CD14-positive monocyte (primary cell): ENCODE results near the gene LYSMD1. TPM values are rescaled to one million over a fixed set of nuclear protein-coding genes. Genes with fewer than 3 reads are reported as not detected.

Source experiments
- DNase-seq, 3 donors: peaks; one replicate each; pipeline ENCODE4 v3.0.0-alpha.2; 2011 to 2022
- H2AFZ ChIP-seq: 2 replicates; pipeline ENCODE4 v1.6.0; 2012; ENCODE audit warnings: mild to moderate bottlenecking, low read depth, low read length, inconsistent platforms; ENCODE audit not compliant: insufficient read depth, poor library complexity, severe bottlenecking
- H3K27ac ChIP-seq, 2 donors: 1 replicate in 1 of 2; 2 replicates in 1 of 2; pipeline ENCODE4 v1.5.1; 2012 to 2013; ENCODE audit warnings: low read length in 2 of 2, control low read depth in 1 of 2, inconsistent platforms in 1 of 2, low read depth in 1 of 2, mild to moderate bottlenecking in 1 of 2
- H3K27me3 ChIP-seq, 2 donors: one replicate each; pipeline versions ENCODE4 v1.6.0 to v1.6.1; 2011 to 2013; ENCODE audit warnings: low read length in 2 of 2; ENCODE audit not compliant: control insufficient read depth in 2 of 2, insufficient read depth in 2 of 2
- H3K36me3 ChIP-seq, 2 donors: replicated peaks in 1 of 2; 1 replicate in 1 of 2; 2 replicates in 1 of 2; pipeline versions ENCODE4 v1.5.1 to v1.6.1; 2012 to 2013; ENCODE audit warnings: low read length in 2 of 2, control low read depth in 1 of 2, inconsistent platforms in 1 of 2, mild to moderate bottlenecking in 1 of 2; ENCODE audit not compliant: insufficient read depth in 2 of 2, control insufficient read depth in 1 of 2
- H3K4me1 ChIP-seq, 2 donors: 1 replicate in 1 of 2; 2 replicates in 1 of 2; pipeline versions ENCODE4 v1.5.1 to v1.6.1; 2012 to 2013; ENCODE audit warnings: low read length in 2 of 2, control low read depth in 1 of 2, inconsistent platforms in 1 of 2, mild to moderate bottlenecking in 1 of 2, moderate library complexity in 1 of 2; ENCODE audit not compliant: insufficient read depth in 2 of 2, control insufficient read depth in 1 of 2
- H3K4me2 ChIP-seq: replicated peaks from 2 replicates; pipeline ENCODE3; 2012; ENCODE audit warnings: low read length, moderate library complexity, mild to moderate bottlenecking; ENCODE audit not compliant: poor library complexity, severe bottlenecking; ENCODE audit errors: extremely low read depth
- H3K4me3 ChIP-seq, 3 experiments: fragments of 200-600 bp in 1 of 3; sonication (generic) in 1 of 3; replicated peaks in 1 of 3; 1 replicate in 2 of 3; 2 replicates in 1 of 3; pipeline ENCODE4 v1.5.1; 2011 to 2013; ENCODE audit warnings: low read length in 3 of 3, mild to moderate bottlenecking in 3 of 3, control low read depth in 2 of 3, low read depth in 2 of 3, inconsistent platforms in 1 of 3, moderate library complexity in 1 of 3
- H3K79me2 ChIP-seq: 2 replicates; pipeline ENCODE4 v1.6.0; 2012; ENCODE audit warnings: mild to moderate bottlenecking, control low read depth, inconsistent platforms, low read length, moderate library complexity; ENCODE audit not compliant: insufficient read depth
- H3K9ac ChIP-seq: 2 replicates; pipeline ENCODE4 v1.6.0; 2017; ENCODE audit warnings: low read length, mild to moderate bottlenecking; ENCODE audit not compliant: insufficient read depth, poor library complexity, severe bottlenecking
- H3K9me3 ChIP-seq, 2 donors: replicated peaks in 1 of 2; 1 replicate in 1 of 2; 2 replicates in 1 of 2; pipeline versions ENCODE4 v1.5.1 to v1.6.1; 2012 to 2013; ENCODE audit warnings: low read length in 2 of 2, control low read depth in 1 of 2; ENCODE audit not compliant: control insufficient read depth in 1 of 2, insufficient read depth in 1 of 2
- H4K20me1 ChIP-seq: 2 replicates; pipeline ENCODE4 v1.6.0; 2012; ENCODE audit warnings: mild to moderate bottlenecking, low read length, control low read depth, moderate library complexity; ENCODE audit not compliant: insufficient read depth
- H3K27ac Mint-ChIP-seq, 7 donors: one replicate each; pipeline ENCODE4 v1.8.0; 2020; ENCODE audit warnings: mild to moderate bottlenecking in 7 of 7, mixed read lengths in 7 of 7, moderate library complexity in 6 of 7, inconsistent platforms in 2 of 7
- H3K27me3 Mint-ChIP-seq, 3 donors: one replicate each; pipeline ENCODE4 v1.8.0; 2021 to 2022; ENCODE audit warnings: low read depth in 3 of 3, mild to moderate bottlenecking in 3 of 3, mixed read lengths in 3 of 3, moderate library complexity in 3 of 3, inconsistent platforms in 1 of 3
- H3K36me3 Mint-ChIP-seq, 2 donors: one replicate each; pipeline ENCODE4 v1.8.0; 2020; ENCODE audit warnings: mixed read lengths in 2 of 2, inconsistent platforms in 1 of 2, mild to moderate bottlenecking in 1 of 2
- H3K4me1 Mint-ChIP-seq: one replicate; pipeline ENCODE4 v1.8.0; 2020; ENCODE audit warnings: mild to moderate bottlenecking, mixed read lengths
- H3K4me3 Mint-ChIP-seq, 2 donors: one replicate each; pipeline ENCODE4 v1.8.0; 2020; ENCODE audit warnings: mild to moderate bottlenecking in 2 of 2, mixed read lengths in 2 of 2, moderate library complexity in 1 of 2
- H3K9me3 Mint-ChIP-seq, 7 donors: one replicate each; pipeline ENCODE4 v1.8.0; 2020 to 2022; ENCODE audit warnings: mixed read lengths in 7 of 7, mild to moderate bottlenecking in 6 of 7, moderate library complexity in 6 of 7, inconsistent platforms in 2 of 7
- WGBS: methylation state at CpG from one replicate; pipeline ENCODE4 v1.1.5; 2013; ENCODE audit warnings: missing lambda C conversion rate; ENCODE audit not compliant: insufficient coverage; 5-methylcytosine and 5-hydroxymethylcytosine counted together
- intact Hi-C, 2 donors: fragments of 100-400 bp; cut with micrococcal nuclease; formaldehyde crosslinking; loops; one replicate each; pipeline versions ENCODE4 v1.15.0 to v1.15.1; 2023
- polyA plus RNA-seq, 3 donors: library from polyadenylated mRNA; depleted of rRNA in 1 of 3; unstranded in 2 of 3; stranded (reverse) in 1 of 3; fragments of 300-500 nt in 2 of 3; fragments of >200 nt in 1 of 3; fragmentation: Illumina TruSeq in 2 of 3; gene quantifications; 1 replicate in 2 of 3; 2 replicates in 1 of 3; pipeline ENCODE4 v1.2.3, GENCODE V29; 2012 to 2021
- TF ChIP-seq, protein P1 (sequence below): fragments of 200-600 bp; IDR thresholded peaks from one replicate; pipeline ENCODE4 v1.8.0; 2022; ENCODE audit warnings: antibody characterized with exemption, mild to moderate bottlenecking

LYSMD1 gene
- polyA plus RNA-seq, 3 donors = 0.16 to 0.24 TPM; not detected in 1

DNA sequence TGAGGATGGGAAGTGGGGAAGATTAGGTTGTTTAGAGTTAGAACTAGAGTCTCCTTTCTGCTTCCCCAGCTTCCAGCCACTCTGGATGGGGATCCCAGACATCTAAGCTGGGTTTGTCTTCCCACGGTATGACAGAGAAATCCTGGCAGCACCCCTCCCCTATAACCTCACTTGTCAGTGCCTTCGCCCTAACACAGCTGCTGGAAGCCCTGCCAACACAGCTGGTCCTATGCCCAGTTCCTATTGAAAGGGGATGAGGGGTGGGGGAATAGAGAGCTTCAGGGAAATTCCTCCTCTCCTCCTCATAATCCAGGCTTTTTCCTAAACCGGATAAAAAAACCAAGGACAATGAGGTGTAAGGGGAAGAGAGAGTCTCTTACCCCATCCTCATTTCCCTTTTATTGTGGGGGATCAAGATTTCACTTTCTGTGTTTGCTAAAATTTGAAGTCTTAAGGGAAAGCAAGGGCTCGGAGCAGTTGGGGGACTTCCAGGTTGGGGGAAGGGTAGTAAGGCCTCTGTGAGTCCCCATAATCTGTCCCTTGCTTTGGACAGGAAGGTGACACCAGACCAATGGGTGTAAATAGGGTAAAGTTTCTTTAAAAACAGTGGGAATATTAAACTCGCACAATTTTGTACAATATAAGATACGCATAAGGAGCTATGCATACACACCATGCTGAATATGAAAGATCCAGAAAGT, 9.5 kb upstream of the LYSMD1 start:
- H4K20me1 ChIP-seq = no peaks in the 10 kb centered on the region
- H3K9ac ChIP-seq = no peak overlapping the region
- Mint-ChIP-seq H3K4me3 (no peak overlapping the region), H3K9me3 (no peaks in the 10 kb centered on the region), H3K27me3 (no peaks in the 10 kb centered on the region), H3K4me1 (peaks cover 7% of the 10 kb centered on the region), H3K36me3 (peaks cover 70 to 88% of the 10 kb centered on the region in 2 donors), H3K27ac (peak overlapping the region in 4 of 7 donors; percentile 44 to 73 (median 61))
- no peaks in the 10 kb centered on the region for H3K27me3 ChIP-seq
- peaks cover 78 to 91% of the 10 kb centered on the region in 2 donors for H3K36me3 ChIP-seq
- no CpG with 5 or more reads among the region's 6 CpGs for WGBS
- no peak overlapping the region for H3K4me2 ChIP-seq
- H3K4me3 ChIP-seq = no peak overlapping the region
- peak overlapping the region in 1 of 2 donors; percentile 44 for H3K27ac ChIP-seq
- H3K4me1 ChIP-seq = peaks cover 3 to 8% of the 10 kb centered on the region in 2 donors
- H2AFZ ChIP-seq = no peak overlapping the region
- TF ChIP-seq, protein P1, sequence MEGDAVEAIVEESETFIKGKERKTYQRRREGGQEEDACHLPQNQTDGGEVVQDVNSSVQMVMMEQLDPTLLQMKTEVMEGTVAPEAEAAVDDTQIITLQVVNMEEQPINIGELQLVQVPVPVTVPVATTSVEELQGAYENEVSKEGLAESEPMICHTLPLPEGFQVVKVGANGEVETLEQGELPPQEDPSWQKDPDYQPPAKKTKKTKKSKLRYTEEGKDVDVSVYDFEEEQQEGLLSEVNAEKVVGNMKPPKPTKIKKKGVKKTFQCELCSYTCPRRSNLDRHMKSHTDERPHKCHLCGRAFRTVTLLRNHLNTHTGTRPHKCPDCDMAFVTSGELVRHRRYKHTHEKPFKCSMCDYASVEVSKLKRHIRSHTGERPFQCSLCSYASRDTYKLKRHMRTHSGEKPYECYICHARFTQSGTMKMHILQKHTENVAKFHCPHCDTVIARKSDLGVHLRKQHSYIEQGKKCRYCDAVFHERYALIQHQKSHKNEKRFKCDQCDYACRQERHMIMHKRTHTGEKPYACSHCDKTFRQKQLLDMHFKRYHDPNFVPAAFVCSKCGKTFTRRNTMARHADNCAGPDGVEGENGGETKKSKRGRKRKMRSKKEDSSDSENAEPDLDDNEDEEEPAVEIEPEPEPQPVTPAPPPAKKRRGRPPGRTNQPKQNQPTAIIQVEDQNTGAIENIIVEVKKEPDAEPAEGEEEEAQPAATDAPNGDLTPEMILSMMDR = no peak
- H3K79me2 ChIP-seq = no peaks in the 10 kb centered on the region
- no peak for DNase-seq
- intact Hi-C loops = no loop called here
- no peaks in the 10 kb centered on the region for H3K9me3 ChIP-seq

DNA sequence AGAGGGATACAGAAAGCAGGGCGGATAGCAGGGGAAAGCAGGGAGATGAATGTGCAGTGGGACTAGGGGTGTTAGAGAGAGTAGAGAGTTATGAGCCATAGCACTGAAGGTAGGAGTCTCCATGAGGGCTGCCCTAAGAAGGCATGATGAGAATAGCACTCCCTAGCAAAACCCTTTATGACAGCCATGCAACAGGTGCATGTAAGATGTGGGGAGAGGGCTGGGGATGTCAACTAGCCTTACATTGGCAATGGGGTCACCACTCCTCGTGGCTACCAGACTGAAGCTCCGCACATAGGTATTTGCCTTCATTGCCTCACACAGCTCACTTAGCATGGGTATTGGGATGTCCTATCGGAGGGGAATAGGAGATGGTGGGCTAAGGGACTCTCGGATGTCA, 5.5 kb upstream of the LYSMD1 start:
- Mint-ChIP-seq H3K9me3 (no peaks in the 10 kb centered on the region), H3K36me3 (peaks cover 64 to 78% of the 10 kb centered on the region in 2 donors), H3K4me3 (no peak overlapping the region), H3K27me3 (peaks cover 0 to 1% (median 0%) of the 10 kb centered on the region in 3 donors), H3K4me1 (peaks cover 21% of the 10 kb centered on the region), H3K27ac (peak overlapping the region in 2 of 7 donors; percentile 1 to 6)
- no peak overlapping the region for H3K4me3 ChIP-seq
- H3K4me1 ChIP-seq = peaks cover 14 to 20% of the 10 kb centered on the region in 2 donors
- no peak overlapping the region for H3K4me2 ChIP-seq
- H3K36me3 ChIP-seq = peaks cover 68 to 85% of the 10 kb centered on the region in 2 donors
- no peak for DNase-seq
- peaks cover 13% of the 10 kb centered on the region for H3K79me2 ChIP-seq
- TF ChIP-seq, protein P1 = no peak
- no peak overlapping the region for H3K9ac ChIP-seq
- H3K27ac ChIP-seq = no peak overlapping the region
- H4K20me1 ChIP-seq = no peaks in the 10 kb centered on the region
- intact Hi-C loops = no loop called here
- H3K9me3 ChIP-seq = no peaks in the 10 kb centered on the region
- no peak overlapping the region for H2AFZ ChIP-seq
- no peaks in the 10 kb centered on the region for H3K27me3 ChIP-seq
- WGBS = 92% methylated on average over 1 of the region's 5 CpGs
